ENCODE data around the gene IFIT5. TPM values are rescaled to one million over a fixed set of nuclear protein-coding genes. Genes with fewer than 3 reads are reported as not detected.
A peak's percentile ranks its signal among the peaks of the same experiment; 100 is the strongest.

Gene IFIT5
- total RNA-seq = 10 to 100 TPM in 1 of 4 donors, 1 to 10 TPM in 3; 4.2 to 12.4 (median 6.5) TPM

DNA sequence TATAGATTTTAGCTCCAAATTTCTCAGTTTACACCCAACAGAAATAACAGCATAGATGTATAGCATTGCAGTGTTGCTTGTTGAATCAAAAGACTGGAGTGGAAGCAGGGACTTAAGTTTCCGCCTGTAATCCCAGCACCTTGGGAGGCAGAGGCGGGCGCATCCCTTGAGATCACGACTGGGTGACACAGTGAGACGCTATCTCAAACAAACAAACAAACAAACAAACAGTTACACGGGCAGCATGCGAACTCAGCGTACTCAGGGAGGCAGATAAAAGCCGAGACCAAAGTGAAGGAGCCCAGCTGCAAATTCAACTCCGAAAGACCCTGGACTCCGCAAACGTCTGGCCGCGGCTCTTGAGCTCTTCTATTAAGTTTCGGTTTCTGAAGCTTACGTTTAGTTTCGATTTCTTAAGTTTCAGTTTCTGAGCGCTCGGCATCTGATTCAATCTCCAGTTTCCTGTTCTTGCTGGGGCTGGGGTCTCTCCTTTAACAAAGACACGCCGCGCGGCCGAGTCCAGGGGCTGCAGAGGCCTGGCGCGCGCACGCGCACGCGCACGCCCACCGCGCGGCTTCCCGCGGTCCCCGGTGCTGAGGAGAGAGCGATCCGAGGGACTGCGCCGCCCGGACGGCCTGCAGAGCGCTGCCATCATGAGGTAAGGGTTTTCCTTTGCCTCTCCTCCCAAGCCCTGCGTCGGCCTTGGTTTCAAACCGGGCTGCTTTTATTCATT, at the start of gene IFIT5:
Gene IFIT5, plus strand, starts transcription at position 423 of the 733 bp plus-strand sequence. Its CDS starts 231 bp downstream, at position 654.
- peak within 1 kb of the TSS; percentile 94 to 97 (median 94) for H3K27ac ChIP-seq
- no peaks in the 10 kb centered on the region for H3K9me3 ChIP-seq
- no peak for DNase-seq
- intact Hi-C loops (cut with DNase I) = no loop called here
- WGBS, 2 donors = 0% methylated on average over 19 to 32 of the region's 48 CpGs
- H3K4me1 ChIP-seq = peaks cover 0 to 67% (median 18%) of the 10 kb centered on the region in 3 donors
- TF ChIP-seq POLR2A (IDR thresholded peaks at IDR 0.05) = peak in 2 of 4 donors; percentile 41 to 59
- TF ChIP-seq, protein P1, sequence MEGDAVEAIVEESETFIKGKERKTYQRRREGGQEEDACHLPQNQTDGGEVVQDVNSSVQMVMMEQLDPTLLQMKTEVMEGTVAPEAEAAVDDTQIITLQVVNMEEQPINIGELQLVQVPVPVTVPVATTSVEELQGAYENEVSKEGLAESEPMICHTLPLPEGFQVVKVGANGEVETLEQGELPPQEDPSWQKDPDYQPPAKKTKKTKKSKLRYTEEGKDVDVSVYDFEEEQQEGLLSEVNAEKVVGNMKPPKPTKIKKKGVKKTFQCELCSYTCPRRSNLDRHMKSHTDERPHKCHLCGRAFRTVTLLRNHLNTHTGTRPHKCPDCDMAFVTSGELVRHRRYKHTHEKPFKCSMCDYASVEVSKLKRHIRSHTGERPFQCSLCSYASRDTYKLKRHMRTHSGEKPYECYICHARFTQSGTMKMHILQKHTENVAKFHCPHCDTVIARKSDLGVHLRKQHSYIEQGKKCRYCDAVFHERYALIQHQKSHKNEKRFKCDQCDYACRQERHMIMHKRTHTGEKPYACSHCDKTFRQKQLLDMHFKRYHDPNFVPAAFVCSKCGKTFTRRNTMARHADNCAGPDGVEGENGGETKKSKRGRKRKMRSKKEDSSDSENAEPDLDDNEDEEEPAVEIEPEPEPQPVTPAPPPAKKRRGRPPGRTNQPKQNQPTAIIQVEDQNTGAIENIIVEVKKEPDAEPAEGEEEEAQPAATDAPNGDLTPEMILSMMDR (IDR thresholded peaks at IDR 0.05) = no peak
- H3K27me3 ChIP-seq = no peaks in the 10 kb centered on the region
- peak within 1 kb of the TSS; percentile 80 to 91 (median 85) for H3K4me3 ChIP-seq
- H3K36me3 ChIP-seq = peaks cover 0 to 14% (median 0%) of the 10 kb centered on the region in 3 donors

DNA sequence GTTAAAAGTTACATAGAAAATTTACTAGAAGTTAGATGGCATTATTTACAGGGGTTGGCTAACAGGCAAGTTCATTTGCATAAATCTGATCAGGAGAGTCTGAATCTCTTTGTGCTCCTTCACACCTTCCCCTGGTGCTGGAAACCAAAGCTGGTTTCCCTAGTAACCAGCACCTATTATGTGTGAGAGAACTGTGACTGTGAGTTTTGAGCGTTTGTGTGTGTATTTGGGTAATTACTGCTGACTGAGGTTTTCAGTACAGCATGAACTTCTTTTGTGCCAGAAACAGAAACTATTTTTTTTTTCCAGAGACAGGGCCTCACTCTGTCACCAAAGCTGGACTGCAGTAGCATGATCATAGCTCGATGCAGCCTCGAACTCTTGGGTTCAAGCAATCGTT, 46.8 kb upstream of the IFIT5 start:
- no peaks in the 10 kb centered on the region for H3K27me3 ChIP-seq
- intact Hi-C loops (cut with DNase I) = no loop called here
- peaks cover 0 to 33% (median 19%) of the 10 kb centered on the region in 3 donors for H3K4me1 ChIP-seq
- H3K27ac ChIP-seq = peak overlapping the region in 2 of 4 donors; percentile 0 to 7
- DNase-seq = no peak
- 49 to 65% methylated on average over 4 of the region's 4 CpGs for whole genome bisulfite sequencing, 2 donors
- H3K36me3 ChIP-seq = no peaks in the 10 kb centered on the region
- H3K9me3 ChIP-seq = no peaks in the 10 kb centered on the region
- TF ChIP-seq, protein P1 (IDR thresholded peaks at IDR 0.05) = no peak
- no peak for TF ChIP-seq POLR2A (IDR thresholded peaks at IDR 0.05)
- H3K4me3 ChIP-seq = no peak overlapping the region

GRCh38 chr10:89368129-89368528, 46.2 kb upstream of the IFIT5 start:
- TF ChIP-seq, protein P1 (IDR thresholded peaks at IDR 0.05) = no peak
- TF ChIP-seq POLR2A (IDR thresholded peaks at IDR 0.05) = no peak
- no peaks in the 10 kb centered on the region for H3K9me3 ChIP-seq
- DNase-seq = no peak
- H3K36me3 ChIP-seq = no peaks in the 10 kb centered on the region
- H3K27me3 ChIP-seq = no peaks in the 10 kb centered on the region
- H3K4me1 ChIP-seq = peaks cover 0 to 28% (median 19%) of the 10 kb centered on the region in 3 donors
- intact Hi-C loops (cut with DNase I) = no loop called here
- 58 to 60% methylated on average over 1 of the region's 1 CpG for WGBS, 2 donors
- H3K4me3 ChIP-seq = no peak overlapping the region
- no peak overlapping the region for H3K27ac ChIP-seq

DNA sequence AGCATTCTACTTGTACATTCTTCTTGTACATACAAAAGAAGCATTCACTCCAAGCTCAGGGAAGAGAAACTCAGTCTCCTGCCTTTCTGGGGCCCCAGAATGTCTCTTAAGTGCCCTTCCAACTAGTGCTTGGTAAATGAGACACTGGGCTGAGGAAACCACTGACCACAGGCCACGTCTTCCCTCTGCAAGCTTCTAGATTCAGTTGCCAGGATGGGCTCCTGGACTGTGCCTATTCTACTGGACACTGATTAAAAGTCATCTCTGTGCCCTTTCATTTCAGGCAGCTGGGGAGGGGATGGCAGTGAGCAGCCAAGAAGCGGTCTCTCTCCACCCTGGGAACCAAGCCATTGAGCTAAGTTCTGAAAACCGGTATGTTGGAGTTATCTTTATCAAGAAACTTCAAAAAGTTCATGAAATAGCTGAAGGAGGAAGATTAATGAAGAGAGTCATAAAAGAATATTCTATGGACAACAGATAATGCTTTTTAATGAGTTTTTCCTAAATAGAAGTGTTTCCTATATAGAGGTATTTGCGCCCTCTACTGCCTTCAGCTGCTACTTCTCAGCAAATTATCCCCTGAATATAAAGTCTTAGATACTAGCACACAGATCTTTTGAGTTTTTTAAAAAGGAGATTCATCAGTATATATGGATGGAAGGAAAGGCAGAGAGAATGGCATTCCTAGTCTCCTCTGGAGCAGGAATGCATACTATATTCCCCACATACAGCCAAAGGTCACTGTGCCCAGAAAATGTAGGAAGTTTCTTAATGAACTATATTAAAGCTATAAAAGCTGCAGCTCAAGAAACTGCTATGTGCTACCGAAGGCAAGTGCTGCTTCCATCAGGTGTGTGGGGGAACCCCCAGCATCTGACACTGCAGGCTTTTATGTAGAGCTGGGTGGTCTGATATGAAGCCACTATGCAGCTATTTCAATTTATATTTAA, 44.9 kb upstream of the IFIT5 start:
- TF ChIP-seq, protein P1 (IDR thresholded peaks at IDR 0.05) = peak in 5 of 6 experiments; percentile 28 to 71 (median 48)
- TF ChIP-seq POLR2A (IDR thresholded peaks at IDR 0.05) = no peak
- Histone ChIP-seq H3K4me3 (no peak overlapping the region), H3K9me3 (no peaks in the 10 kb centered on the region), H3K27ac (peak overlapping the region in 2 of 4 donors; percentile 3 to 16), H3K27me3 (no peaks in the 10 kb centered on the region), H3K36me3 (no peaks in the 10 kb centered on the region), H3K4me1 (peaks cover 0 to 38% (median 27%) of the 10 kb centered on the region in 3 donors)
- DNase-seq = no peak
- intact Hi-C loops (cut with DNase I) = no loop called here
- 61 to 66% methylated on average over 5 of the region's 5 CpGs for WGBS, 2 donors

All from esophagus squamous epithelium (tissue), 5 donors.